GM19438 (cell line): ENCODE data around the gene SEC61B.

ENCODE experiments used
- ATAC-seq: cut with Tn5 transposase; IDR thresholded peaks from one replicate; pipeline ENCODE4 v1.9.1; 2021; ENCODE audit warnings: low read depth; ENCODE audit not compliant: unreplicated experiment

Gene SEC61B

GRCh38 chr9:99266255-99267023 lies 44.4 kb downstream of the SEC61B start:
- ATAC-seq = peak; percentile 57

DNA sequence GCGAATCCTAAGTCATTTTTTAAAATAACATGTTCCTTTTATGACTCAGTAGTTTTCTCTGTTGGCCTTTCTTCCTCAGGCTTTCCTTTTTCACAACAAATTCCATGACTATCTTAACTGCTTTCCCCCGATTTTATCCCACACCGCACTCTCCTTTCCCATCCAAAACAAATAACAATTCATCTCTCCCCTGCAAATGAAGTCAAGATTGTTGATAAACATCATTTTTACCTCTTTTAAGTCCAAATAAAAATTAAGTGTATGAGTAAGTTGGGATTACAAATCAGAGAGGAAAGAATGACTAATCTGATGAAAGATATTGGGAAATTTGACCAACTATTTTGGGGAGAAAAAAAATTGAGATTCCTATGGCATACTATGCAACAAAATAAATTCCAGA lies 47.3 kb downstream of the SEC61B start:
- ATAC-seq = no peak

DNA sequence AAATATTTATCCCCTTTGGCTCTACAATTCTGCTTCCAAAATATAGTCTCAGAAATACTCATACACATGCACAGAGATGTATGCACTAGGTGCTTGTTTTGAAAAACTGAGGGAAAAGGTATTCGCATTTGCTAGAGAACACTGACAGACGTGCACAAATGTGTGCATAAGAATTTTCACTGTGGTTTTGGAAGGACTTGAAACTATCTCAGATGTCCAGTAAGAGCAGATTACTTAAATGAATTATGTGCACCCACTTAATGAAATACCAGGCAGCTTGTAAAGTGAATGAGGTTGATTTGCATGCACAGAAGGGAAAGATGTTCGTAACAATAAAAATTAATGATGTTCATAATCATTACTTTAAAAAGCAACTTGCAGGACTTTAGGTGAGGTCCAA lies 48.4 kb downstream of the SEC61B start:
- ATAC-seq = no peak

- ATAC-seq = no peak
Measured at GRCh38 chr9:99272836-99273235, 50.8 kb downstream of the SEC61B start.

- no peak for ATAC-seq
Measured at GRCh38 chr9:99274016-99274415, 51.9 kb downstream of the SEC61B start.

DNA sequence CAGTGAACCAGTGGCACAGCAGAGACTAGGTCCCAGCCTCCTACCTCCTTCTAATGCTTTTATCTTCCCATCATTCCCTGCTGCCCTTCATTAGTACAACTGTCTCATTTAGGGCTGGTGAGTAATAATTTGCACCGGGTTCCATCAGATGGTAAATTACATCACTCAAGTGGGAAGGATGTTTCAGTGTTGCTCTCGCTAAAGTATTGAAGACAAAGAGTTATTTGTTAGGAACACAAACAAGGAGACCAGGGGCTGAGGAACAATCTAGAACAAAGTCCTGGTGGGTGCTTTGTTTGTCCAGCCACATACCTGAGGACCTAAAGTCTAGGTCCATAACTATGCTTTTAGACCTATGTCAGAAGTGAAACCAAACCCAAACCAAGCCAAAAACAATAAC lies 52.4 kb downstream of the SEC61B start:
- no peak for ATAC-seq
